SH-SY5Y (cell line): ENCODE measurements around the gene PPP1R14C.

Source experiments
- GATA2 ChIP-seq: IDR thresholded peaks from 2 replicates; pipeline ENCODE4 v1.6.1; 2011; ENCODE audit warnings: mild to moderate bottlenecking, low read depth, low read length
- GATA3 ChIP-seq: IDR thresholded peaks from 2 replicates; pipeline ENCODE4 v1.6.1; 2011; ENCODE audit warnings: low read depth, mild to moderate bottlenecking, low read length, moderate library complexity

DNA sequence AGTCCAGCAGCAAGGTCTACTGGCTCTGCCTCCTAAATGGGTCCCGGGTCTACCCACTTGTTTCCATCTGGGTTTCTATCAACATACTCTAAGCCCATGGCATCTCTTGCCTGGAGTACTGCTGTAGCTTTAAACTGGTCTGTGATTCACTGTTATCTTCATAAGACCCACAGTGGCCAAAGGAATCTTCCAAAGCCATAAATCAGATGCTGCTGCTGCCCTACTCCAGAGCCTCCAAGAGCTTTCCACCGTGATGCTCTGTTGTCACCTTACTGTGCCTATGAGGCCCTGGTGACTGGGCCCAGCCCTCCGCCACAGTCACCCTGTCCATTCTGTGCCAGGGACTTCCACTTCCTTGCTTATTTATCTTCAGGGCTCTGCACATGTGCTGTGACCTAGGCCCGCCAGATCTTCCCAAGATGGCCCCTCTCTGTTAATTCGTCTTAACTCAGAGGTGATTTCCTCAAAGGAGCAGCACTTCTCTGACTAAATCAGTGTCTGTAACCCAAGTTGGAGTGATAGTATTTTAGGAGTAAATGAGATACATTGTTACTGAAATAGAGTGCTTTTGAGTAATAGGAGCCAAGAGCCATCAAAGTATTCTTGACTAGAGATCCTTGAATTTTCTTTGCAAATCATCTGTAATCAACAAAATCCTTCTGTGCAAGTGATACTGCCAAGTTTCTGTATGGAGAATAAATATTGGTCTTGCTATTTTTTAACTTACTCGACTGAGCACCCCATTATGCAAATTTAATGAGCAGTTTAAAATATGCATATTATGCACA is 102.5 kb downstream of the PPP1R14C start:
- TF ChIP-seq GATA2 (no peak), GATA3 (no peak)
